Measurements from ENCODE around the gene TMEM255B.

GRCh38 chr13:113787694-113788093 lies 28.7 kb downstream of the TMEM255B start:
- TF ChIP-seq, protein P1, sequence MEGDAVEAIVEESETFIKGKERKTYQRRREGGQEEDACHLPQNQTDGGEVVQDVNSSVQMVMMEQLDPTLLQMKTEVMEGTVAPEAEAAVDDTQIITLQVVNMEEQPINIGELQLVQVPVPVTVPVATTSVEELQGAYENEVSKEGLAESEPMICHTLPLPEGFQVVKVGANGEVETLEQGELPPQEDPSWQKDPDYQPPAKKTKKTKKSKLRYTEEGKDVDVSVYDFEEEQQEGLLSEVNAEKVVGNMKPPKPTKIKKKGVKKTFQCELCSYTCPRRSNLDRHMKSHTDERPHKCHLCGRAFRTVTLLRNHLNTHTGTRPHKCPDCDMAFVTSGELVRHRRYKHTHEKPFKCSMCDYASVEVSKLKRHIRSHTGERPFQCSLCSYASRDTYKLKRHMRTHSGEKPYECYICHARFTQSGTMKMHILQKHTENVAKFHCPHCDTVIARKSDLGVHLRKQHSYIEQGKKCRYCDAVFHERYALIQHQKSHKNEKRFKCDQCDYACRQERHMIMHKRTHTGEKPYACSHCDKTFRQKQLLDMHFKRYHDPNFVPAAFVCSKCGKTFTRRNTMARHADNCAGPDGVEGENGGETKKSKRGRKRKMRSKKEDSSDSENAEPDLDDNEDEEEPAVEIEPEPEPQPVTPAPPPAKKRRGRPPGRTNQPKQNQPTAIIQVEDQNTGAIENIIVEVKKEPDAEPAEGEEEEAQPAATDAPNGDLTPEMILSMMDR (conservative IDR thresholded peaks at IDR 0.05), result no peak
- no peak for TF ChIP-seq EZH2 (IDR thresholded peaks at IDR 0.05; ENCODE audit: low read depth)
